ENCODE measurements around the gene FHOD3. TPM values are rescaled to one million over a fixed set of nuclear protein-coding genes. Genes with fewer than 3 reads are reported as not detected.
A peak's percentile ranks its signal among the peaks of the same experiment; 100 is the strongest.

The FHOD3 gene
- total and polyA plus RNA-seq, 9 of the 15 experiments (the other 6 are each of a cell fraction or from before 2014, with no cell fraction given) = 0.11 TPM; not detected in 8

- no peak for TF ChIP-seq MTF1 (CRISPR knock-in tag; IDR thresholded peaks at IDR 0.05; ENCODE audit: borderline replicate concordance)
- TF ChIP-seq CHD2 (IDR thresholded peaks at IDR 0.05; ENCODE audit: low read depth, low read length) = no peak
- peak; percentile 63 for TF ChIP-seq TCF3 (CRISPR knock-in tag; IDR thresholded peaks at IDR 0.05)
These were observed 236.1 kb downstream of the FHOD3 start (continued) for GRCh38 chr18:36533446-36534153.

- ChIA-PET POLR2A (interaction anchor here (0.5 kb wide), 1 partner anchor 15 kb away, joined by 3 read pairs; no protein-coding TSS in a partner anchor), CTCF (ENCODE audit: low intra/inter-chr PET ratio) (no interaction called here)
- Histone ChIP-seq H3K36me3 (ENCODE audit: control insufficient read depth, insufficient read depth, low read length) (no peaks in the 10 kb centered on the region), H3K9ac (ENCODE audit: insufficient read depth in 1 of 2, low read depth in 2 of 2, low read length in 2 of 2) (no peak overlapping the region), H3K79me2 (ENCODE audit: control insufficient read depth, insufficient read depth, low read length) (no peaks in the 10 kb centered on the region), H3K4me3 (no peak overlapping the region), H3K27ac (ENCODE audit: extremely low read depth, low read depth, low read length) (no peak overlapping the region), H3K4me1 (replicated peaks in 1 of 2; ENCODE audit: control insufficient read depth in 2 of 2, insufficient read depth in 2 of 2, low read length in 2 of 2) (no peaks in the 10 kb centered on the region), H3K9me3 (replicated peaks; ENCODE audit: control insufficient read depth, insufficient read depth, low read depth, low read length) (no peaks in the 10 kb centered on the region), H4K20me1 (replicated peaks; ENCODE audit: control insufficient read depth, insufficient read depth, low read length) (no peaks in the 10 kb centered on the region; the same call in 1 of the 2 replicates), H3K9me1 (ENCODE audit: control insufficient read depth, insufficient read depth, low read length) (no peaks in the 10 kb centered on the region), H2AFZ (ENCODE audit: low read depth, low read length) (no peak overlapping the region), H3K27me3 (ENCODE audit: control insufficient read depth in 2 of 2, insufficient read depth in 2 of 2, low read length in 2 of 2) (peaks cover 0 to 21% of the 10 kb centered on the region in 2 experiments; a peak in 2 of 5 replicates), H3K4me2 (ENCODE audit: insufficient read depth, low read length) (no peak overlapping the region)
- no TSS peak for BruUV-seq (replicated peaks)
- peak; percentile 43 for ATAC-seq
- no peak for DNase-seq (ENCODE audit: extremely low read depth in 1 of 4, low spot score in 3 of 4)
- FAIRE-seq = no peak
- in situ Hi-C loops (cut with MboI) (no loop called here), intact Hi-C loops (cut with micrococcal nuclease) (no loop called here)
- 0% methylated on average over 5 of the region's 5 CpGs for WGBS (ENCODE audit: insufficient coverage, low coverage, missing lambda C conversion rate)
- no peak for TF ChIP-seq TAF15 (IDR thresholded peaks at IDR 0.05; ENCODE audit: low read depth, low read length)
- TF ChIP-seq CHD2 (IDR thresholded peaks at IDR 0.05; ENCODE audit: low read depth, low read length) = no peak
- TF ChIP-seq SAFB2 (IDR thresholded peaks at IDR 0.05; ENCODE audit: borderline replicate concordance, low read depth, low read length, severe bottlenecking) = no peak
- no peak for TF ChIP-seq EP400 (IDR thresholded peaks at IDR 0.05)
- TF ChIP-seq SMARCB1 (IDR thresholded peaks at IDR 0.05; ENCODE audit: insufficient read length, low read depth) = no peak
- no peak for TF ChIP-seq ZNF512 (tag; IDR thresholded peaks at IDR 0.05)
- TF ChIP-seq UBTF (IDR thresholded peaks at IDR 0.05; ENCODE audit: borderline replicate concordance in 1 of 2, low read depth in 2 of 2, low read length in 2 of 2) = no peak
- no peak for TF ChIP-seq ESRRA (IDR thresholded peaks at IDR 0.05; ENCODE audit: borderline replicate concordance, low read depth)
- no peak for TF ChIP-seq GATA2 (CRISPR knock-in tag; IDR thresholded peaks at IDR 0.05)
- TF ChIP-seq DACH1 (IDR thresholded peaks at IDR 0.05; ENCODE audit: partially characterized antibody) = no peak
- TF ChIP-seq TAF7 (tag; IDR thresholded peaks at IDR 0.05) = no peak
- TF ChIP-seq ZNF445 (CRISPR knock-in tag; IDR thresholded peaks at IDR 0.05; ENCODE audit: low read depth) = no peak
- TF ChIP-seq SOX6 (IDR thresholded peaks at IDR 0.05) = no peak
These were observed 236.7 kb downstream of the FHOD3 start for GRCh38 chr18:36534154-36534688.

Data from K562 (cell line).